Erythroblast (primary cell): ENCODE data around the gene STEAP1B.

Experiments
- GATA1 ChIP-seq: IDR thresholded peaks from 2 replicates; pipeline ENCODE4 v1.6.1; 2011; ENCODE audit warnings: low read depth, mild to moderate bottlenecking, control low read depth, low read length, moderate library complexity
- POLR2A ChIP-seq: IDR thresholded peaks from 2 replicates; pipeline ENCODE4 v1.6.1; 2011; ENCODE audit warnings: mild to moderate bottlenecking, low read length

- TF ChIP-seq POLR2A (no peak), GATA1 (no peak)
Measured at GRCh38 chr7:22386206-22386858, 113.7 kb downstream of the STEAP1B start.
